ENCODE data around the gene ZNF552. TPM values are rescaled to one million over a fixed set of nuclear protein-coding genes. Genes with fewer than 3 reads are reported as not detected.

ZNF552 gene
- total and polyA plus RNA-seq, 2 of the 13 experiments (the other 11 are each of a cell fraction or from before 2014, with no cell fraction given), result 8.1 to 16.6 TPM

DNA sequence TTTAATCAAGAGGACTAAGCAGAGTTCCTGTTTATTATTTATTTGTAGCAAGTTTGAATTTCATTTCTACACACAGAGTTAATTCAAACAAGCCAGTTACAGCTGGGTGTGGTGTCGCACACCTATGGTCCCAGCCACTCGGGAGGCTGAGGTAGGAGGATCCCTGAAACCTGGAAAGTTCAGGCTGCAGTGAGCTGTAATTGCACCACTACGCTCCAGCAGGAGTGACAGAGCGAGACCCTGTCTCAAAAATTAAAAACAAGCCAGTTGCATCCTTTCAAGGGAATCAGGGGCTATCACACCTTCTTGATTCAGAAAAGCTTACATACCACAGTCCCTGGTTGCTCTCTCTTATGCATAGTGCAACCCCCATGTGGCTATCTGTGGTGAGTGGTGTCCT, 25.4 kb downstream of the ZNF552 start:
- no TSS peak for BruUV-seq (replicated peaks)
- Histone ChIP-seq H3K4me1 (ENCODE audit: insufficient read depth, low read length) (no peaks in the 10 kb centered on the region), H3K9me3 (ENCODE audit: low read length) (no peaks in the 10 kb centered on the region), H4K20me1 (ENCODE audit: insufficient read depth, low read length) (no peaks in the 10 kb centered on the region), H3K9ac (ENCODE audit: insufficient read depth, low read depth, low read length) (no peak overlapping the region), H3K4me3 (replicated peaks in 1 of 3; ENCODE audit: insufficient read depth in 1 of 3, low read depth in 2 of 3, low read length in 3 of 3) (no peak overlapping the region), H3K27me3 (ENCODE audit: control insufficient read depth in 1 of 2, insufficient read depth in 2 of 2, low read length in 2 of 2) (no peaks in the 10 kb centered on the region), H3K27ac (ENCODE audit: extremely low read length, insufficient read depth, low read length) (no peak overlapping the region), H3K36me3 (replicated peaks in 1 of 2; ENCODE audit: control insufficient read depth in 1 of 2, insufficient read depth in 2 of 2, low read length in 2 of 2) (peaks cover 1 to 16% of the 10 kb centered on the region in 2 experiments; a peak in 2 of 5 replicates), H2AFZ (ENCODE audit: low read length) (no peak overlapping the region), H3K4me2 (ENCODE audit: low read depth, low read length) (no peak overlapping the region), H3K79me2 (ENCODE audit: insufficient read depth, low read length) (no peaks in the 10 kb centered on the region)
- TF ChIP-seq TCF7L2 (IDR thresholded peaks at IDR 0.05; ENCODE audit: low read depth, low read length) (no peak), ZNF44 (CRISPR knock-in tag; IDR thresholded peaks at IDR 0.05) (no peak), NRL (CRISPR knock-in tag; IDR thresholded peaks at IDR 0.05; ENCODE audit: borderline replicate concordance) (no peak), SALL2 (CRISPR knock-in tag; IDR thresholded peaks at IDR 0.05) (no peak), CHD4 (IDR thresholded peaks at IDR 0.05; ENCODE audit: borderline replicate concordance, low read length) (no peak), HNF4A (CRISPR knock-in tag; IDR thresholded peaks at IDR 0.05) (no peak), ZBTB42 (CRISPR knock-in tag; IDR thresholded peaks at IDR 0.05) (no peak), ARNTL (CRISPR knock-in tag; IDR thresholded peaks at IDR 0.05) (no peak), ZNF17 (CRISPR knock-in tag; IDR thresholded peaks at IDR 0.05) (no peak), ZFP36L1 (CRISPR knock-in tag; IDR thresholded peaks at IDR 0.05) (no peak), ZNF629 (CRISPR knock-in tag; conservative IDR thresholded peaks at IDR 0.05) (no peak), ASH2L (IDR thresholded peaks at IDR 0.05; ENCODE audit: insufficient read length, low read depth, low read length) (no peak), ZFX (CRISPR knock-in tag; IDR thresholded peaks at IDR 0.05; ENCODE audit: low read depth) (no peak)
- TF ChIP-seq, protein P1, sequence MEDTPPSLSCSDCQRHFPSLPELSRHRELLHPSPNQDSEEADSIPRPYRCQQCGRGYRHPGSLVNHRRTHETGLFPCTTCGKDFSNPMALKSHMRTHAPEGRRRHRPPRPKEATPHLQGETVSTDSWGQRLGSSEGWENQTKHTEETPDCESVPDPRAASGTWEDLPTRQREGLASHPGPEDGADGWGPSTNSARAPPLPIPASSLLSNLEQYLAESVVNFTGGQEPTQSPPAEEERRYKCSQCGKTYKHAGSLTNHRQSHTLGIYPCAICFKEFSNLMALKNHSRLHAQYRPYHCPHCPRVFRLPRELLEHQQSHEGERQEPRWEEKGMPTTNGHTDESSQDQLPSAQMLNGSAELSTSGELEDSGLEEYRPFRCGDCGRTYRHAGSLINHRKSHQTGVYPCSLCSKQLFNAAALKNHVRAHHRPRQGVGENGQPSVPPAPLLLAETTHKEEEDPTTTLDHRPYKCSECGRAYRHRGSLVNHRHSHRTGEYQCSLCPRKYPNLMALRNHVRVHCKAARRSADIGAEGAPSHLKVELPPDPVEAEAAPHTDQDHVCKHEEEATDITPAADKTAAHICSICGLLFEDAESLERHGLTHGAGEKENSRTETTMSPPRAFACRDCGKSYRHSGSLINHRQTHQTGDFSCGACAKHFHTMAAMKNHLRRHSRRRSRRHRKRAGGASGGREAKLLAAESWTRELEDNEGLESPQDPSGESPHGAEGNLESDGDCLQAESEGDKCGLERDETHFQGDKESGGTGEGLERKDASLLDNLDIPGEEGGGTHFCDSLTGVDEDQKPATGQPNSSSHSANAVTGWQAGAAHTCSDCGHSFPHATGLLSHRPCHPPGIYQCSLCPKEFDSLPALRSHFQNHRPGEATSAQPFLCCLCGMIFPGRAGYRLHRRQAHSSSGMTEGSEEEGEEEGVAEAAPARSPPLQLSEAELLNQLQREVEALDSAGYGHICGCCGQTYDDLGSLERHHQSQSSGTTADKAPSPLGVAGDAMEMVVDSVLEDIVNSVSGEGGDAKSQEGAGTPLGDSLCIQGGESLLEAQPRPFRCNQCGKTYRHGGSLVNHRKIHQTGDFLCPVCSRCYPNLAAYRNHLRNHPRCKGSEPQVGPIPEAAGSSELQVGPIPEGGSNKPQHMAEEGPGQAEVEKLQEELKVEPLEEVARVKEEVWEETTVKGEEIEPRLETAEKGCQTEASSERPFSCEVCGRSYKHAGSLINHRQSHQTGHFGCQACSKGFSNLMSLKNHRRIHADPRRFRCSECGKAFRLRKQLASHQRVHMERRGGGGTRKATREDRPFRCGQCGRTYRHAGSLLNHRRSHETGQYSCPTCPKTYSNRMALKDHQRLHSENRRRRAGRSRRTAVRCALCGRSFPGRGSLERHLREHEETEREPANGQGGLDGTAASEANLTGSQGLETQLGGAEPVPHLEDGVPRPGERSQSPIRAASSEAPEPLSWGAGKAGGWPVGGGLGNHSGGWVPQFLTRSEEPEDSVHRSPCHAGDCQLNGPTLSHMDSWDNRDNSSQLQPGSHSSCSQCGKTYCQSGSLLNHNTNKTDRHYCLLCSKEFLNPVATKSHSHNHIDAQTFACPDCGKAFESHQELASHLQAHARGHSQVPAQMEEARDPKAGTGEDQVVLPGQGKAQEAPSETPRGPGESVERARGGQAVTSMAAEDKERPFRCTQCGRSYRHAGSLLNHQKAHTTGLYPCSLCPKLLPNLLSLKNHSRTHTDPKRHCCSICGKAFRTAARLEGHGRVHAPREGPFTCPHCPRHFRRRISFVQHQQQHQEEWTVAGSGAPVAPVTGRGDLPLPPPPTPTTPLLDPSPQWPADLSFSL (CRISPR knock-in tag; IDR thresholded peaks at IDR 0.05), result no peak
- TF ChIP-seq, protein P2, sequence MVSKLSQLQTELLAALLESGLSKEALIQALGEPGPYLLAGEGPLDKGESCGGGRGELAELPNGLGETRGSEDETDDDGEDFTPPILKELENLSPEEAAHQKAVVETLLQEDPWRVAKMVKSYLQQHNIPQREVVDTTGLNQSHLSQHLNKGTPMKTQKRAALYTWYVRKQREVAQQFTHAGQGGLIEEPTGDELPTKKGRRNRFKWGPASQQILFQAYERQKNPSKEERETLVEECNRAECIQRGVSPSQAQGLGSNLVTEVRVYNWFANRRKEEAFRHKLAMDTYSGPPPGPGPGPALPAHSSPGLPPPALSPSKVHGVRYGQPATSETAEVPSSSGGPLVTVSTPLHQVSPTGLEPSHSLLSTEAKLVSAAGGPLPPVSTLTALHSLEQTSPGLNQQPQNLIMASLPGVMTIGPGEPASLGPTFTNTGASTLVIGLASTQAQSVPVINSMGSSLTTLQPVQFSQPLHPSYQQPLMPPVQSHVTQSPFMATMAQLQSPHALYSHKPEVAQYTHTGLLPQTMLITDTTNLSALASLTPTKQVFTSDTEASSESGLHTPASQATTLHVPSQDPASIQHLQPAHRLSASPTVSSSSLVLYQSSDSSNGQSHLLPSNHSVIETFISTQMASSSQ (IDR thresholded peaks at IDR 0.05; ENCODE audit: low read depth), result no peak
- TF ChIP-seq, protein P2 (CRISPR knock-in tag; IDR thresholded peaks at IDR 0.05; ENCODE audit: borderline replicate concordance), result no peak
- FAIRE-seq (no peak), ATAC-seq (no peak), DNase-seq (ENCODE audit: low spot score) (no peak)
- in situ Hi-C loops (cut with HindIII; ENCODE audit: extremely low pct_ligation_motif_present, low pct_unique_long_range_greater_than_20kb), result no loop called here
- intact Hi-C loops (cut with micrococcal nuclease; ENCODE audit: unreplicated experiment), result no loop called here
- WGBS (ENCODE audit: low lambda C conversion rate), result 97% methylated on average over 4 of the region's 4 CpGs
- ChIA-PET CTCF (ENCODE audit: low intra/inter-chr PET ratio, low total read pairs) (no interaction called here), POLR2A (no interaction called here)
